Kidney (tissue), 14 donors: ENCODE data around the gene KIF23. TPM values are rescaled to one million over a fixed set of nuclear protein-coding genes. Genes with fewer than 3 reads are reported as not detected.

ENCODE experiments used
- DNase-seq, 5 donors: peaks; one replicate each; pipeline ENCODE4 v3.0.0-alpha.2; 2013 to 2020
- FAIRE-seq: peaks from 2 replicates; lab custom pipeline; 2012; peaks lifted over from hg19 to GRCh38; lab: Jason Lieb, UNC
- H3K27ac ChIP-seq, 2 donors: one replicate each; pipeline ENCODE4 v1.7.0; 2013; ENCODE audit warnings: low read depth in 2 of 2, low read length in 2 of 2, inconsistent platforms in 1 of 2
- H3K27me3 ChIP-seq: one replicate; pipeline ENCODE4 v1.7.1; 2013; ENCODE audit warnings: low read length, inconsistent platforms; ENCODE audit not compliant: control insufficient read depth, insufficient read depth
- H3K36me3 ChIP-seq, 3 donors: one replicate each; pipeline versions ENCODE4 v1.7.0 to v1.7.1; 2013; ENCODE audit warnings: low read length in 3 of 3, control low read depth in 1 of 3, inconsistent platforms in 1 of 3; ENCODE audit not compliant: insufficient read depth in 3 of 3, control insufficient read depth in 2 of 3
- H3K4me1 ChIP-seq, 3 donors: one replicate each; pipeline versions ENCODE4 v1.7.0 to v1.7.1; 2013; ENCODE audit warnings: low read length in 3 of 3, inconsistent platforms in 1 of 3, low read depth in 1 of 3; ENCODE audit not compliant: control insufficient read depth in 2 of 3, insufficient read depth in 2 of 3
- H3K4me3 ChIP-seq, 3 donors: one replicate each; pipeline versions ENCODE4 v1.7.0 to v1.8.1; 2013; ENCODE audit warnings: low read length in 3 of 3, control low read depth in 1 of 3, inconsistent platforms in 1 of 3
- H3K9ac ChIP-seq, 3 donors: one replicate each; pipeline versions ENCODE4 v1.7.0 to v1.7.1; 2013; ENCODE audit warnings: low read length in 3 of 3, control low read depth in 1 of 3, inconsistent platforms in 1 of 3
- H3K9me3 ChIP-seq, 3 donors: one replicate each; pipeline versions ENCODE4 v1.7.0 to v1.7.1; 2013; ENCODE audit warnings: low read length in 3 of 3, control low read depth in 1 of 3, inconsistent platforms in 1 of 3; ENCODE audit not compliant: control insufficient read depth in 2 of 3, insufficient read depth in 1 of 3
- intact Hi-C: fragments of 100-400 bp; cut with DNase I; formaldehyde crosslinking; loops from one replicate; pipeline ENCODE4 v1.11.1; 2022
- polyA plus RNA-seq: library from polyadenylated mRNA; stranded (reverse); fragments of 350-450 nt; fragmentation: Illumina TruSeq; extraction: RNeasy Lipid Tissue Mini Kit (QIAGEN cat#74804); gene quantifications from one replicate; pipeline ENCODE4 v1.2.3, GENCODE V29; 2014; ENCODE audit warnings: low read depth, low replicate concordance; ENCODE audit not compliant: insufficient read depth
- total RNA-seq: library from RNA; stranded (reverse); fragmentation: NEBNext Ultra II Directional; extraction: Animal tissue kit (Norgen Biotek cat#: 25700); gene quantifications from one replicate; pipeline ENCODE4 v1.2.1, GENCODE V29; 2021
- TF ChIP-seq, protein P1 (sequence below): IDR thresholded peaks from 3 replicates; pipeline ENCODE4 v1.5.1; 2012; ENCODE audit warnings: mild to moderate bottlenecking, moderate library complexity, borderline replicate concordance; ENCODE audit not compliant: insufficient read depth; ENCODE audit errors: extremely low read depth
- donor health status: control.
- donor health status: control.
- donor health status: control.
- donor health status: control.
- donor health status: control.
- donor health status: DM: yes; HTN: yes; CAD: no.
- donor health status: Normal renal cell carcinoma (clear cell type).

The KIF23 gene
- total and polyA plus RNA-seq, 2 donors from 2014 or later = 2.5 to 3.6 TPM

DNA sequence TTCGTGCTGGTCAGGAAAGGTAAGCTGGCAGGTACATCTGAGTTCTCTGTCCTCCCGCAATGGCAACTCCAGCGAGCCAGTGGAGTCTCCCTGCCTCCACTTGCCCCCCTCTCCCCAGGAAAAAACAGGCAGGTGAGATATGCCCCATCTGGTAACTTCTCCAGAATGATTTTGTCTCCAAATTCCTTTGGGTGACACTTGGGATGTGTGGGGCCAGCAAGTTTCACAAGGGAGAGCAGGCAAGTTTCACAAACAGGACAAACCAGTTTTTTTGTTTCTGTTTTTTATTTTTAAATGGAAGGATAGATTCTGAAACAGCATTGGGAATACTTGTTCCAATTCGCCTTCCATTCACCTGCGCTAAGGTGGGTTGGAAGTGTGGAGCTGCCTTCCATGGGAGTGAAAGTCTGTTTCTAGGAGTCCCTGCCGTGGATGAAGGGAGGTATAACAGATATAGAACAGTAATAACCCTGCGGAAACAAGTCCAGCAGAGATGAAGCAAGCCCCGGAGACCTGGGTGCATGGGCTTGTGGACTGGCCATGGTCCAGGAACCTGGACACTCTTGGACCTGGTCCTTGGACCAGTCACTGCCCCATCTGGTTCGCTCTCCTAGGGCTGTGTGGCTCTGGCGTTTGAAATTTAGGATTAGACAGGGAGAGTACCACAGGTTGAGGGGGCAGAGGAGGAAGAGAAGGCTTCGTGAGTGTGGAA is 22.9 kb upstream of the KIF23 start:
- FAIRE-seq = no peak
- H3K27ac ChIP-seq = peak overlapping the region; percentile 0 to 19

DNA sequence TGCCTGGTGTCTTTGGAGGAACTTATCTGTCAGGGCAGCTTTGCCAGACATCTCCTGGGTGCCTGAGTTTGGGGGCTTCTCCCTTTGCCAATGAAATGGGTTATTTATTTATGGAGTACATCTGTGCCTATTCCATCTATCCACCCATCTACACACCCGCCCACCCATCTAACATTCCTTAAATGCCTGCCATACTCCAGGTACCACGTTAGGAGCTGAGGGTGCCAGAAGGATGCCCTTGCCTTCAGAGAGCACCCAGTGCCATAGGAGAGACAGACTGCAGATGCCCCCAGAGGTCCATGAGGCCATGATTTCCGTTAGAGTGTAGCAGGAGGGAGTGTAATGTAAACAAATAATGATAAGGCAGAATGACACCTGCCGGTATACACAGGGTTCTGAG is 21.8 kb upstream of the KIF23 start:
- Histone ChIP-seq H3K4me3 (no peak overlapping the region), H3K4me1 (peaks cover 0 to 24% (median 22%) of the 10 kb centered on the region in 3 donors), H3K27me3 (no peaks in the 10 kb centered on the region), H3K27ac (no peak overlapping the region), H3K36me3 (peaks cover 0 to 10% (median 0%) of the 10 kb centered on the region in 3 donors), H3K9me3 (no peaks in the 10 kb centered on the region), H3K9ac (no peak overlapping the region)
- TF ChIP-seq, protein P1, sequence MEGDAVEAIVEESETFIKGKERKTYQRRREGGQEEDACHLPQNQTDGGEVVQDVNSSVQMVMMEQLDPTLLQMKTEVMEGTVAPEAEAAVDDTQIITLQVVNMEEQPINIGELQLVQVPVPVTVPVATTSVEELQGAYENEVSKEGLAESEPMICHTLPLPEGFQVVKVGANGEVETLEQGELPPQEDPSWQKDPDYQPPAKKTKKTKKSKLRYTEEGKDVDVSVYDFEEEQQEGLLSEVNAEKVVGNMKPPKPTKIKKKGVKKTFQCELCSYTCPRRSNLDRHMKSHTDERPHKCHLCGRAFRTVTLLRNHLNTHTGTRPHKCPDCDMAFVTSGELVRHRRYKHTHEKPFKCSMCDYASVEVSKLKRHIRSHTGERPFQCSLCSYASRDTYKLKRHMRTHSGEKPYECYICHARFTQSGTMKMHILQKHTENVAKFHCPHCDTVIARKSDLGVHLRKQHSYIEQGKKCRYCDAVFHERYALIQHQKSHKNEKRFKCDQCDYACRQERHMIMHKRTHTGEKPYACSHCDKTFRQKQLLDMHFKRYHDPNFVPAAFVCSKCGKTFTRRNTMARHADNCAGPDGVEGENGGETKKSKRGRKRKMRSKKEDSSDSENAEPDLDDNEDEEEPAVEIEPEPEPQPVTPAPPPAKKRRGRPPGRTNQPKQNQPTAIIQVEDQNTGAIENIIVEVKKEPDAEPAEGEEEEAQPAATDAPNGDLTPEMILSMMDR = no peak
- DNase-seq (no peak), FAIRE-seq (no peak)
- intact Hi-C loops = loop anchor here (10.0 kb wide), 1 partner anchor 338 kb away; no protein-coding TSS in a partner anchor

More for the DNA sequence above, 22.9 kb upstream of the KIF23 start:
- H3K4me3 ChIP-seq = no peak overlapping the region
- H3K9me3 ChIP-seq = no peaks in the 10 kb centered on the region
- intact Hi-C loops = loop anchor here (10.0 kb wide), 1 partner anchor 336 kb away; no protein-coding TSS in a partner anchor
- peaks cover 0 to 5% (median 0%) of the 10 kb centered on the region in 3 donors for H3K36me3 ChIP-seq
- TF ChIP-seq, protein P1 = no peak
- peaks cover 0 to 24% (median 22%) of the 10 kb centered on the region in 3 donors for H3K4me1 ChIP-seq
- H3K27me3 ChIP-seq = no peaks in the 10 kb centered on the region
- DNase-seq = no peak
- H3K9ac ChIP-seq = peak overlapping the region in 1 of 3 donors; percentile 36

DNA sequence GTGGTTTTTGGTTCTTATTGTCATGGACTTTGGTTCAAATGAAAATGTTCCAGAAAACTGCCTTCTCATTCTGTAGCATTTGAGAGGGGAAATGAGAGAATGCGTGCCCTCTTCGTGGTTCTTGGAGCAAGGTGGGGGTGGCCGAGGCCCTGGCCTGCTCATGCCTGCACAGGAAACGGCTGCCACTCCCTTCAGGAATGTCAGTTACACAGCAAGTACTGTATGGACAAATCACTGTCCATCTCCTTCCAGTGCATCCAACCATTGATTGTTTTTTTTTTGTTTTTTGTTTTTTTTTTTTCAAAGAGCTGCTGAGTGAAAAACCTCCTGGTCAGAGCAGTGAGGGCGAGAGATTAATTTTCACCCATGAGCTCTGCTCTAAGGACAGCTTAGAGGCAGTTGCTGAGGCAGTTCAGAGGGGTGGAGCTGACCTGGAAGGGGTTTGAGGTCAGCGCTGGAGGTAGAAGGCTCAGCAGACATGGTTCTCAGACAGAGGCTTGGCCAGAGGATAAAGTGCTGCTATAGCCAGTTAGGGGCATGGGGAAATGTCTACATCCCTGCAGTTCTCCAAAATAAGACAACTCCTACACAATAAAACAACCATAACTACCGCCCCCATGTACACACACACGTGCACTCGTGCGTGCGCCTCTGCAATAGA is 20.2 kb upstream of the KIF23 start:
- no peak overlapping the region for H3K9ac ChIP-seq
- H3K27ac ChIP-seq = peak overlapping the region; percentile 7 to 49
- DNase-seq = peak in 2 of 5 donors; percentile 50 to 52
- H3K4me3 ChIP-seq = no peak overlapping the region
- no peaks in the 10 kb centered on the region for H3K27me3 ChIP-seq
- TF ChIP-seq, protein P1 = no peak
- intact Hi-C loops = loop anchor here (10.0 kb wide), 1 partner anchor 339 kb away; no protein-coding TSS in a partner anchor
- no peaks in the 10 kb centered on the region for H3K9me3 ChIP-seq
- peaks cover 0 to 22% (median 22%) of the 10 kb centered on the region in 3 donors for H3K4me1 ChIP-seq
- FAIRE-seq = no peak
- H3K36me3 ChIP-seq = peaks cover 0 to 25% (median 9%) of the 10 kb centered on the region in 3 donors
